Activated CD8-positive, alpha-beta T cell treated with anti-CD3 and anti-CD28 coated beads for 36 hours (primary cell): ENCODE results near the gene ADAM15. TPM values are rescaled to one million over a fixed set of nuclear protein-coding genes. Genes with fewer than 3 reads are reported as not detected.
A peak's percentile ranks its signal among the peaks of the same experiment; 100 is the strongest.

Experiments used
- ATAC-seq: fragments of 200-7000 bp; cut with Tn5 transposase; one replicate; pipeline ENCODE4 v1.10.0; 2021; ENCODE audit warnings: mild to moderate bottlenecking, moderate library complexity
- CTCF ChIA-PET: fragments of 350-600 bp; sonication (Branson Sonifier 250); formaldehyde crosslinking; loops from one replicate; lab custom pipeline; 2021; ENCODE audit warnings: antibody characterized with exemption; lab: Charles Lee
- POLR2A ChIA-PET: fragments of 350-600 bp; sonication (Branson Sonifier 250); formaldehyde crosslinking; loops from one replicate; lab custom pipeline; 2021; ENCODE audit warnings: antibody characterized with exemption; lab: Charles Lee
- DNase-seq: peaks from one replicate; pipeline ENCODE4 v3.0.0-alpha.2; 2020
- H3K27ac Mint-ChIP-seq: one replicate; pipeline ENCODE4 v1.8.0; 2021; ENCODE audit warnings: mild to moderate bottlenecking, mixed read lengths
- H3K27me3 Mint-ChIP-seq: one replicate; pipeline ENCODE4 v1.8.0; 2021; ENCODE audit warnings: mixed read lengths
- H3K36me3 Mint-ChIP-seq: one replicate; pipeline ENCODE4 v1.8.0; 2021; ENCODE audit warnings: low read depth, mixed read lengths
- H3K4me1 Mint-ChIP-seq: one replicate; pipeline ENCODE4 v1.8.0; 2021; ENCODE audit warnings: low read depth, mixed read lengths
- H3K4me3 Mint-ChIP-seq: one replicate; pipeline ENCODE4 v1.8.0; 2021; ENCODE audit warnings: mild to moderate bottlenecking, moderate library complexity, mixed read lengths
- H3K9me3 Mint-ChIP-seq: one replicate; pipeline ENCODE4 v1.8.0; 2021; ENCODE audit warnings: mixed read lengths
- intact Hi-C: fragments of 100-400 bp; cut with micrococcal nuclease; formaldehyde crosslinking; loops from one replicate; pipeline ENCODE4 v1.10.0; 2022
- total RNA-seq, 2 experiments: library from RNA; stranded (reverse); gene quantifications; one replicate each; pipeline ENCODE4 v1.2.3, GENCODE V29; 2021
- TF ChIP-seq, protein P1 (sequence below): fragments of 200-600 bp; IDR thresholded peaks from one replicate; pipeline ENCODE4 v1.8.0; 2022; ENCODE audit warnings: antibody characterized with exemption, mild to moderate bottlenecking

The ADAM15 gene
- total RNA-seq, 2 experiments from 2014 or later, result 36.4 to 37.2 TPM

DNA sequence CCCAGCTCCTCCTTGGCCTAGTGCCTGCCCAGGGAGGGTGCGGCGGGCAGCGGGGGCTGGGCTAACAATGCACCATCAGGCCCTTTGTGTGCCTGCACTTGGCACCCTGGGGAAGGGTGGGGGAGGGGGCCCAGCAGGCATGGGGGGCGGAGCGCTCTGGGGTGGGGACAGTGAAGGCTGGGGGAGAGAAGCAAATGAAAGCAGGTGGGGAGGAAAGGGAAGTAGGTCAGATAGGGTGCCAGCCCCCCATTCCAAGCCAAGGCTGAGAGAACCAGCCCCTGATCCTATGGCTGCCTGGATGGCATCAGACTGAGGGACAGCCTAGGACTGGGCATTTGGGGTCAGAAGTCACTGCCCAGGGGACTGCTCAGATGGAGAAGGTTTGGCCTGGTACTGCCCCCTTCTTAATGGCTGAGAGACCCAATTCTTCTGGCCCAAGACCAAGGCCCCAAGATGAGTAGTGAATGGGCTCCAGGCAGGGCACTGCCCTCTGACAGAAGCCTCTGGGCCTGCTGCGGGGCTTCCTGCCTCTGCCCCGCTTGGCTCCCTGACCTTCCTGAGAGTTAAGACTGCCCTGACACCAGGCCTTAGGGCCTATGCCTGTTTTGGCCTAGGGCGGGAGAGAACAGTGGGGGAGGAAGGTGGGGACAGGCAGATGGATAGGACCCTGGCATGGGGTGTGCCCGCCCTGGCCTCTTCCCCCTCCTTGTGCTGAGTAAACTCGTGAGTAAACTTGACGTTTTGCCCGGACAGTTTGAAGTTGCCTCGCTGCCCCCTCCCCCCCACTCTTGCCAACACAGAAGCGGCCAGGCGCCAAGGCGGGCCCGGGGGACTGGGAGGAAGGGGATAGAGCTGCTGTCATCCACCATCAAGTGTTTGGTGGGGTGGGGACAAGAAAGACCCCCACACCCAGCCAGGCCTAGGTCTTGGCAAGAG, 45.8 kb upstream of the ADAM15 start:
- POLR2A ChIA-PET, result interaction anchor here (1.4 to 4.0 kb wide), 4 partner anchors 8 to 29 kb away, joined by 4 to 24 read pairs (median 6); partner anchors contain the start of gene FLAD1
- Mint-ChIP-seq H3K4me1 (peaks cover 52% of the 10 kb centered on the region), H3K27me3 (no peaks in the 10 kb centered on the region), H3K9me3 (no peaks in the 10 kb centered on the region), H3K4me3 (peak overlapping the region; percentile 85), H3K27ac (peak overlapping the region; percentile 92), H3K36me3 (peaks cover 5% of the 10 kb centered on the region)
- TF ChIP-seq, protein P1, sequence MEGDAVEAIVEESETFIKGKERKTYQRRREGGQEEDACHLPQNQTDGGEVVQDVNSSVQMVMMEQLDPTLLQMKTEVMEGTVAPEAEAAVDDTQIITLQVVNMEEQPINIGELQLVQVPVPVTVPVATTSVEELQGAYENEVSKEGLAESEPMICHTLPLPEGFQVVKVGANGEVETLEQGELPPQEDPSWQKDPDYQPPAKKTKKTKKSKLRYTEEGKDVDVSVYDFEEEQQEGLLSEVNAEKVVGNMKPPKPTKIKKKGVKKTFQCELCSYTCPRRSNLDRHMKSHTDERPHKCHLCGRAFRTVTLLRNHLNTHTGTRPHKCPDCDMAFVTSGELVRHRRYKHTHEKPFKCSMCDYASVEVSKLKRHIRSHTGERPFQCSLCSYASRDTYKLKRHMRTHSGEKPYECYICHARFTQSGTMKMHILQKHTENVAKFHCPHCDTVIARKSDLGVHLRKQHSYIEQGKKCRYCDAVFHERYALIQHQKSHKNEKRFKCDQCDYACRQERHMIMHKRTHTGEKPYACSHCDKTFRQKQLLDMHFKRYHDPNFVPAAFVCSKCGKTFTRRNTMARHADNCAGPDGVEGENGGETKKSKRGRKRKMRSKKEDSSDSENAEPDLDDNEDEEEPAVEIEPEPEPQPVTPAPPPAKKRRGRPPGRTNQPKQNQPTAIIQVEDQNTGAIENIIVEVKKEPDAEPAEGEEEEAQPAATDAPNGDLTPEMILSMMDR, result no peak
- CTCF ChIA-PET, result interaction anchor here (0.8 to 2.0 kb wide), 5 partner anchors 12 to 80 kb away, joined by 3 to 14 read pairs (median 3); partner anchors contain the start of genes FLAD1 and PMVK
- DNase-seq (peak; percentile 33), ATAC-seq (no peak)
- intact Hi-C loops, result no loop called here

DNA sequence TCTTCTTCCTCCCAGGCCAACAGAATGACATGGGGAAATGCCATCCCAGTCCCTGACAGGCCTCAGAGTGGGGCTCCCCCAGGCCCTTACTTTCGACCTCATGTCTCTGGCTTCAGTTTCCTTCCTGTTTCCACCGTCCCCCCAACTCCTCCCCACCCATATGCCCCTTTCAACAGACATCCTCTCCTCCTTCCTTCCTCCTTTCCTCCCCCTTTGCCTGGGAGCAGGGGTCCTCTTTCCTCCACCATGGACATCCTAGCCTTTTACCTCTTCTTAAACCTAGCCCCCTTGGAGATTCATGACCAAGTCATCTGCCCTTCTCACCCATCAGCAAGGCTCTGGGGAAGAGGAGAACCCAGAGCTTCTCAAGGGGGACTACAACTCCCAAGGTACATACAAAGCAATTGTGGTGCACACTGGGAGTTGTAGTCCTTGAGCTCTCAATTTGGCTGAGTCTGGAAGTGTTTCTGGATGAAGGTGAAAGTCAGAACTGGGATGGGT, 44.5 kb upstream of the ADAM15 start:
- CTCF ChIA-PET, result interaction anchor here (0.8 to 1.8 kb wide), 4 partner anchors 10 to 79 kb away, joined by 3 to 12 read pairs (median 4); partner anchors contain the start of genes FLAD1 and PYGO2
- TF ChIP-seq, protein P1, result no peak
- Mint-ChIP-seq H3K36me3 (peaks cover 5% of the 10 kb centered on the region), H3K4me1 (peaks cover 63% of the 10 kb centered on the region), H3K9me3 (no peaks in the 10 kb centered on the region), H3K27me3 (no peaks in the 10 kb centered on the region), H3K4me3 (peak overlapping the region; percentile 52), H3K27ac (peak overlapping the region; percentile 92)
- peak; percentile 77 for DNase-seq
- POLR2A ChIA-PET, result interaction anchor here (0.6 to 4.0 kb wide), 3 partner anchors 10 to 30 kb away, joined by 3 to 24 read pairs (median 3); no protein-coding TSS in a partner anchor
- peak; percentile 54 for ATAC-seq
- intact Hi-C loops, result no loop called here

DNA sequence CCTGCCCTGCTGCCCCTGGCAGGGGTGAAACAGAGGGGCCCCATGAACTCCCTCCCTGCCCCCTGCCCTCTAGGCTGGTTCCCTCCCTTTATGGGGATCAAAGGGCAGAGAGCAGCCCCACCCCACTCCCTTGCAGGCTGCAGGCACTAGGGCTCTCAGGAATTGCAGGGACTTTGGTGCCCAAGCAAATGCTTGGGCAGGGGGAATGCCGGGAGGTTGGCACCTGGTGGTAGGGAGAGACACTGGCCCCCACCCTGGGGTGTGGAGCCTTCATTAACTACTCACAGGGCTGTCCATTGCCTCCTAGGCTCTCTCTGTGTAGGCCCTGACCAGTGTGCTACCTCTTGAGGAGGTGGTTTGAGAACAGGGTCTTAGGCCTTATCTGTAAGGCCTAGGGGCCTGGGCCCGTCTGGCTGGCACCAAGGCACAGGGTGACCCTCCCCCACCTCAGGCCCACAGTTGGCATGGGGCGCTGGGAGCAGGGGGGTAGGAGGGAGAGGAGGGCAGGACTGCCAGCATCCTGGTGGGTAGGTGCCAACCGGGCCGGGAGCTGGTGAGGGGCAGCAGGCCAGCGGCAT, 43.8 kb upstream of the ADAM15 start:
- no peaks in the 10 kb centered on the region for H3K27me3 Mint-ChIP-seq
- peaks cover 5% of the 10 kb centered on the region for H3K36me3 Mint-ChIP-seq
- no peak for DNase-seq
- H3K27ac Mint-ChIP-seq, result no peak overlapping the region
- no peaks in the 10 kb centered on the region for H3K9me3 Mint-ChIP-seq
- H3K4me1 Mint-ChIP-seq, result peaks cover 67% of the 10 kb centered on the region
- no peak overlapping the region for H3K4me3 Mint-ChIP-seq
- ChIA-PET POLR2A (interaction anchor here (0.7 to 4.0 kb wide), 5 partner anchors 7 to 45 kb away, joined by 3 to 24 read pairs (median 3); partner anchors contain the start of gene PYGO2), CTCF (interaction anchor here (0.9 to 1.8 kb wide), 4 partner anchors 10 to 78 kb away, joined by 3 to 17 read pairs (median 8); partner anchors contain the start of gene ADAM15)
- ATAC-seq, result no peak
- intact Hi-C loops, result no loop called here
- TF ChIP-seq, protein P1, result no peak

DNA sequence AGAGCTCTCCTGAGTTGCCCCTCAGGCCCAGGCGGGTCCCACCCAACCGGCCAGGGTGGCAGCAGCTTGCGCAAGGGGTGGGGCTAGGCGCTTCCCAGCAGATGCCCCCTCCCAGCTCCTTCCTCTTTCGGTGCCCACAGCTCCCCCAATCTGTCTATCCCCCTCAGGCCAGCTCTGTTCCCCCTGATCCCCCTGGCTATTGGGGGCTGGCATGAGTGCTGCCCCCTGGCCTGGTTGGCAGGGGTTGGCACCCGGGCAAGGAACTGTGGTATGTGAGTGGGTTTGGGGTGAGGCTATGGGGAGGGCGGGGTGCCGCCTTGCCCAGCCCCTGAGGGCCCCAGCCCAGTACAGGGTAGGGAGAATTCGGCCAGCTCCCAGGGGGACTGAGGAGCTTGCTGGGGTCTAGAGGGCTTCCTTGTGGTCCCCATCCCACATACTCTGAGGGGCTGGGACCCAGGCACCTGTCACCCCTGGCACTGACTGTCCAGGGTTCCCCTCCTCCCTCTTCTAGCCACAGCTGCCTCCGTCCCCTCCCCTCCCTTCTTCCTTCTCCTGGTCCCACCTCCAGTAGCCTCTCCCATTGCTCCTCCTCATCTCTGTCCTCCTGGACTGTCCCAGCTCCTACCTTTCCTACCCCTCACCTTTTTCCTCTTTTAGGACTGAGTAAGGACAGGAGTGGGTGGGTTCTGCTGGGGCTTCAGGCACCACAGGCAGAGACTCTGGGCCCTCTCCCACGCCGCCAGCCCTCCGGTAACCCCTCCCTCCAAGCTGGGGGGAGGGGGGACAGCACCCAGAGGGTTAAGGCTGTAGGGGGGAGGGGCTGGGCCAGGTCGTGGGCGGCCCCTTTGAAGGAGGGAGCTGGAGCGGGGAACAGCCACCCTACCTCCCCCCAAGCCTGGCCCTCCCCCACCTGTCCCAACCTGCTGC, 42.8 kb upstream of the ADAM15 start:
- DNase-seq, result no peak
- ATAC-seq, result no peak
- POLR2A ChIA-PET, result interaction anchor here (0.6 to 4.0 kb wide), 5 partner anchors 8 to 46 kb away, joined by 3 to 24 read pairs (median 3); partner anchors contain the start of gene PYGO2
- H3K36me3 Mint-ChIP-seq, result peaks cover 5% of the 10 kb centered on the region
- intact Hi-C loops, result no loop called here
- TF ChIP-seq, protein P1, result no peak
- no peaks in the 10 kb centered on the region for H3K9me3 Mint-ChIP-seq
- H3K27ac Mint-ChIP-seq, result no peak overlapping the region
- CTCF ChIA-PET, result interaction anchor here (0.8 to 1.5 kb wide), 5 partner anchors 9 to 47 kb away, joined by 3 to 17 read pairs (median 4); partner anchors contain the start of genes ADAM15 and PYGO2
- H3K4me3 Mint-ChIP-seq, result no peak overlapping the region
- no peaks in the 10 kb centered on the region for H3K27me3 Mint-ChIP-seq
- H3K4me1 Mint-ChIP-seq, result peaks cover 76% of the 10 kb centered on the region
